H1 (cell line): ENCODE results near the gene GRHL3. TPM values are rescaled to one million over a fixed set of nuclear protein-coding genes. Genes with fewer than 3 reads are reported as not detected.

Experiments used
- CTCF ChIA-PET: fragments of 300-600 bp; sonication (Branson Sonifier 250); formaldehyde crosslinking; loops from one replicate; lab custom pipeline; 2021; ENCODE audit not compliant: partially characterized antibody; lab: Charles Lee
- POLR2A ChIA-PET: fragments of 300-600 bp; sonication (Branson Sonifier 250); formaldehyde crosslinking; loops from one replicate; lab custom pipeline; 2021; ENCODE audit warnings: inconsistent platforms; ENCODE audit not compliant: partially characterized antibody; lab: Charles Lee
- DNase-seq, 2 experiments: peaks; one replicate each; pipeline versions ENCODE4 v3.0.0 to v3.0.0-alpha.2; 2010 to 2022; ENCODE audit warnings: low spot score in 2 of 2, low read depth in 1 of 2, mixed read lengths in 1 of 2
- FAIRE-seq: peaks from 2 replicates; lab custom pipeline; 2011; peaks lifted over from hg19 to GRCh38; lab: Jason Lieb, UNC
- H2AFZ ChIP-seq: 2 replicates; pipeline ENCODE4 v1.8.1; 2012; ENCODE audit warnings: low read length, inconsistent platforms
- H2AK5ac ChIP-seq: 2 replicates; pipeline ENCODE4 v1.6.1; 2013; ENCODE audit warnings: low read depth, low read length
- H2BK120ac ChIP-seq: replicated peaks from 2 replicates; pipeline ENCODE3; 2013; ENCODE audit warnings: low read depth, low read length, inconsistent platforms
- H2BK12ac ChIP-seq: 2 replicates; pipeline ENCODE4 v1.6.1; 2013; ENCODE audit warnings: low read depth, low read length
- H2BK15ac ChIP-seq: 2 replicates; pipeline ENCODE4 v1.6.1; 2013; ENCODE audit warnings: low read length
- H2BK20ac ChIP-seq: 2 replicates; pipeline ENCODE4 v1.6.1; 2013; ENCODE audit warnings: low read length
- H2BK5ac ChIP-seq: 2 replicates; pipeline ENCODE4 v1.6.1; 2013; ENCODE audit warnings: low read depth, low read length
- H3K14ac ChIP-seq: 2 replicates; pipeline ENCODE4 v1.6.1; 2013; ENCODE audit warnings: inconsistent platforms; ENCODE audit not compliant: insufficient read length
- H3K18ac ChIP-seq: 2 replicates; pipeline ENCODE4 v1.6.1; 2013; ENCODE audit warnings: low read length; ENCODE audit errors: extremely low read depth
- H3K23ac ChIP-seq: 2 replicates; pipeline ENCODE4 v1.6.1; 2013; ENCODE audit warnings: inconsistent platforms; ENCODE audit not compliant: insufficient read length
- H3K23me2 ChIP-seq: 2 replicates; pipeline ENCODE4 v1.6.1; 2013; ENCODE audit warnings: low read depth, low read length
- H3K27ac ChIP-seq: 2 replicates; pipeline ENCODE4 v1.6.1; 2011; ENCODE audit warnings: low read depth, low read length, inconsistent platforms
- H3K27me3 ChIP-seq, 4 experiments: replicated peaks in 1 of 4; 1 replicate in 1 of 4; 2 replicates in 3 of 4; pipeline versions ENCODE4 v1.6.1 to v1.8.1; 2011 to 2013; ENCODE audit warnings: low read length in 3 of 4, mild to moderate bottlenecking in 3 of 4, inconsistent platforms in 2 of 4, mixed read lengths in 2 of 4, moderate library complexity in 1 of 4; ENCODE audit not compliant: control insufficient read depth in 3 of 4, insufficient read depth in 3 of 4; ENCODE audit errors: extremely low read depth in 1 of 4
- H3K36me3 ChIP-seq, 4 experiments: 2 replicates each; pipeline versions ENCODE4 v1.6.1 to v1.8.1; 2011 to 2013; ENCODE audit warnings: mild to moderate bottlenecking in 4 of 4, low read length in 3 of 4, moderate library complexity in 2 of 4, control low read depth in 1 of 4, inconsistent platforms in 1 of 4; ENCODE audit not compliant: insufficient read depth in 4 of 4, control insufficient read depth in 2 of 4
- H3K4ac ChIP-seq: replicated peaks from 2 replicates; pipeline ENCODE3; 2013; ENCODE audit warnings: low read length, low read depth, mixed read lengths, inconsistent platforms; ENCODE audit not compliant: insufficient read length
- H3K4me1 ChIP-seq, 4 experiments: replicated peaks in 1 of 4; 1 replicate in 1 of 4; 2 replicates in 3 of 4; pipeline versions ENCODE4 v1.6.1 to v1.8.1; 2011 to 2013; ENCODE audit warnings: low read length in 3 of 4, inconsistent platforms in 2 of 4, mixed read lengths in 1 of 4; ENCODE audit not compliant: insufficient read depth in 4 of 4, control insufficient read depth in 3 of 4
- H3K4me2 ChIP-seq, 2 experiments: 2 replicates each; pipeline versions ENCODE4 v1.6.1 to v1.8.1; 2011 to 2013; ENCODE audit warnings: low read depth in 2 of 2, low read length in 2 of 2, control low read depth in 1 of 2, inconsistent platforms in 1 of 2, mild to moderate bottlenecking in 1 of 2; ENCODE audit not compliant: insufficient read depth in 1 of 2
- H3K4me3 ChIP-seq, 4 experiments: fragments of 200-600, 300-600 bp in 1 of 4; sonication (generic), shearing (Covaris generic), sonication (Bioruptor Twin) in 1 of 4; 2 replicates each; pipeline versions ENCODE4 v1.5.1 to v1.8.1; 2011 to 2016; ENCODE audit warnings: low read length in 4 of 4, low read depth in 3 of 4, control low read depth in 2 of 4, inconsistent platforms in 2 of 4, mild to moderate bottlenecking in 2 of 4, mixed read lengths in 1 of 4, moderate library complexity in 1 of 4; ENCODE audit not compliant: insufficient read depth in 2 of 4; ENCODE audit errors: extremely low read depth in 1 of 4
- H3K56ac ChIP-seq: replicated peaks from 2 replicates; pipeline ENCODE3; 2013; ENCODE audit warnings: low read depth, mild to moderate bottlenecking, mixed read lengths, low read length, inconsistent platforms; ENCODE audit not compliant: insufficient read length
- H3K79me1 ChIP-seq: 2 replicates; pipeline ENCODE4 v1.6.1; 2013; ENCODE audit warnings: low read depth, low read length, control low read depth
- H3K79me2 ChIP-seq, 2 experiments: 2 replicates each; pipeline versions ENCODE4 v1.6.1 to v1.8.1; 2012 to 2013; ENCODE audit warnings: low read length in 2 of 2, mild to moderate bottlenecking in 2 of 2, inconsistent platforms in 1 of 2; ENCODE audit not compliant: insufficient read depth in 2 of 2, control insufficient read depth in 1 of 2
- H3K9ac ChIP-seq, 4 experiments: replicated peaks in 1 of 4; 1 replicate in 1 of 4; 2 replicates in 3 of 4; pipeline versions ENCODE4 v1.6.1 to v1.8.1; 2011 to 2013; ENCODE audit warnings: low read depth in 3 of 4, low read length in 3 of 4, control low read depth in 2 of 4, mild to moderate bottlenecking in 2 of 4, moderate library complexity in 2 of 4, inconsistent platforms in 1 of 4; ENCODE audit errors: extremely low read depth in 1 of 4
- H3K9me3 ChIP-seq, 2 experiments: 2 replicates each; pipeline versions ENCODE4 v1.6.1 to v1.8.1; 2012 to 2013; ENCODE audit warnings: mild to moderate bottlenecking in 2 of 2, moderate library complexity in 2 of 2, control low read depth in 1 of 2, inconsistent platforms in 1 of 2, low read depth in 1 of 2, low read length in 1 of 2, mixed read lengths in 1 of 2; ENCODE audit not compliant: insufficient read depth in 2 of 2
- H4K20me1 ChIP-seq, 2 experiments: replicated peaks in 1 of 2; 2 replicates each; pipeline versions ENCODE3 to v1.8.1; 2011 to 2013; ENCODE audit warnings: inconsistent platforms in 2 of 2, low read length in 2 of 2, mild to moderate bottlenecking in 1 of 2; ENCODE audit not compliant: insufficient read depth in 2 of 2, control insufficient read depth in 1 of 2
- H4K5ac ChIP-seq: 2 replicates; pipeline ENCODE4 v1.6.1; 2013; ENCODE audit warnings: low read length, low read depth, mixed read lengths, inconsistent platforms; ENCODE audit not compliant: insufficient read length
- H4K8ac ChIP-seq: 2 replicates; pipeline ENCODE4 v1.8.0; 2013; ENCODE audit warnings: mild to moderate bottlenecking, moderate library complexity, low read length, inconsistent platforms; ENCODE audit not compliant: insufficient read depth; ENCODE audit errors: extremely low read depth
- H4K91ac ChIP-seq: replicated peaks from 2 replicates; pipeline ENCODE3; 2013; ENCODE audit warnings: low read length, mixed read lengths, inconsistent platforms; ENCODE audit not compliant: insufficient read length
- BCL11A ChIP-seq, 2 experiments: IDR thresholded peaks; one replicate each; pipeline ENCODE4 v1.6.1; 2011; ENCODE audit warnings: low read depth in 2 of 2, low read length in 2 of 2, mild to moderate bottlenecking in 2 of 2
- CTCF ChIP-seq, 3 experiments: IDR thresholded peaks; 1 replicate in 2 of 3; 2 replicates in 1 of 3; pipeline versions ENCODE4 v1.5.1 to v1.6.1; 2011; ENCODE audit warnings: low read length in 3 of 3, mild to moderate bottlenecking in 3 of 3, inconsistent platforms in 2 of 3, low read depth in 1 of 3, moderate library complexity in 1 of 3; ENCODE audit not compliant: insufficient read depth in 1 of 3; ENCODE audit errors: control extremely low read depth in 1 of 3
- E2F6 ChIP-seq: IDR thresholded peaks from 2 replicates; pipeline ENCODE4 v1.6.1; 2012; ENCODE audit warnings: inconsistent platforms
- EZH2 ChIP-seq: fragments of 200-600 bp; sonication (generic); IDR thresholded peaks from 2 replicates; pipeline ENCODE4 v1.7.1; 2012; ENCODE audit warnings: low read depth, mild to moderate bottlenecking, moderate library complexity, low read length, inconsistent platforms; ENCODE audit not compliant: severe bottlenecking
- GABPA ChIP-seq: IDR thresholded peaks from 2 replicates; pipeline ENCODE4 v1.6.1; 2011; ENCODE audit warnings: mild to moderate bottlenecking, low read length, moderate library complexity, borderline replicate concordance; ENCODE audit not compliant: insufficient read depth
- KDM1A ChIP-seq: fragments of 200-600, 300-600 bp; sonication (generic); IDR thresholded peaks from 2 replicates; pipeline ENCODE4 v1.7.1; 2016; ENCODE audit warnings: mild to moderate bottlenecking, low read length, borderline replicate concordance
- MAFK ChIP-seq: IDR thresholded peaks from 2 replicates; pipeline ENCODE4 v1.6.1; 2012; ENCODE audit warnings: low read depth, mild to moderate bottlenecking, improper control_type of control experiment, low read length
- NANOG ChIP-seq: IDR thresholded peaks from 2 replicates; pipeline ENCODE4 v1.6.1; 2011; ENCODE audit warnings: low read length, low read depth, mild to moderate bottlenecking, inconsistent platforms; ENCODE audit not compliant: insufficient read depth, poor library complexity, severe bottlenecking
- SIX5 ChIP-seq: IDR thresholded peaks from 2 replicates; pipeline ENCODE4 v1.6.1; 2011; ENCODE audit warnings: mild to moderate bottlenecking, low read depth, low read length
- TBP ChIP-seq: IDR thresholded peaks from 2 replicates; pipeline ENCODE4 v1.6.1; 2011; ENCODE audit warnings: low read depth, low read length, improper control_type of control experiment
- WGBS, 2 experiments: shearing (Covaris generic) in 1 of 2; methylation state at CpG; one replicate each; pipeline versions ENCODE4 v1.1.6 to v1.1.7; 2013 to 2015; ENCODE audit warnings: low lambda C conversion rate in 2 of 2, mixed read lengths in 2 of 2, inconsistent platforms in 1 of 2, low coverage in 1 of 2, missing lambda C conversion rate in 1 of 2; ENCODE audit not compliant: insufficient replicate concordance in 2 of 2, insufficient coverage in 1 of 2, insufficient read length in 1 of 2; ENCODE audit errors: extremely low coverage in 1 of 2, missing lambda C conversion rate in 1 of 2; 5-methylcytosine and 5-hydroxymethylcytosine counted together
- polyA plus RNA-seq, 7 experiments: library from polyadenylated mRNA; depleted of rRNA in 3 of 7; stranded (reverse) in 5 of 7; unstranded in 2 of 7; fragments of >200 nt in 5 of 7; fragments of 200-250 nt in 2 of 7; gene quantifications; 1 replicate in 5 of 7; 2 replicates in 1 of 7; 4 replicates in 1 of 7; pipeline versions ENCODE4 v1.2.1 to v1.2.3, GENCODE V29; 2011 to 2013; ENCODE audit warnings: missing spikeins in 2 of 7, mixed read lengths in 2 of 7
- total RNA-seq: library from RNA; stranded (reverse); fragmentation: NEBNext Ultra II Directional; extraction: Animal tissue kit (Norgen Biotek cat#: 25700); gene quantifications from 2 replicates; pipeline ENCODE4 v1.2.1, GENCODE V29; 2021

Gene GRHL3
- total and polyA plus RNA-seq, 2 of the 8 experiments (the other 6 are each of a cell fraction or from before 2014, with no cell fraction given) = 0.80 to 1.8 TPM

GRCh38 chr1:24315391-24315790, 3.8 kb upstream of the GRHL3 start:
- Histone ChIP-seq H3K4me3 (no peak overlapping the region), H2BK120ac (no peak overlapping the region), H2BK20ac (0 out of 2 replicates have a peak overlapping the region, but pooled peaks have one; percentile 34), H3K79me2 (no peaks in the 10 kb centered on the region), H3K14ac (no peak overlapping the region), H3K27ac (no peak overlapping the region), H3K9ac (no peak overlapping the region), H2AFZ (no peak overlapping the region), H3K79me1 (no peaks in the 10 kb centered on the region), H3K23me2 (peaks cover 5% of the 10 kb centered on the region; the same call in 1 of the 2 replicates), H4K20me1 (no peaks in the 10 kb centered on the region), H3K56ac (no peak overlapping the region), H3K9me3 (no peaks in the 10 kb centered on the region), H3K4me2 (no peak overlapping the region), H2BK5ac (no peak overlapping the region), H3K27me3 (peaks cover 0 to 10% (median 8%) of the 10 kb centered on the region in 4 experiments; a peak in 6 of 7 replicates), H3K23ac (no peak overlapping the region), H3K36me3 (no peaks in the 10 kb centered on the region), H3K4ac (no peak overlapping the region), H2AK5ac (no peak overlapping the region), H3K18ac (no peak overlapping the region), H4K91ac (no peak overlapping the region), H2BK12ac (peak overlapping the region; percentile 82; the same call in 1 of the 2 replicates), H4K8ac (no peak overlapping the region; the same call in 1 of the 2 replicates), H4K5ac (no peak overlapping the region), H2BK15ac (no peak overlapping the region), H3K4me1 (peaks cover 5 to 23% (median 14%) of the 10 kb centered on the region in 4 experiments)
- FAIRE-seq (no peak), DNase-seq (no peak)
- ChIA-PET POLR2A (no interaction called here), CTCF (interaction anchor here (0.8 to 7.8 kb wide), 3 partner anchors 9 to 116 kb away, joined by 3 to 60 read pairs (median 4); no protein-coding TSS in a partner anchor)
- 74% methylated on average over 6 of the region's 6 CpGs; no CpG with 5 or more reads in 1 of the 2 experiments for WGBS, 2 experiments
- TF ChIP-seq NANOG = no peak
- no peak for TF ChIP-seq BCL11A (IDR thresholded peaks at IDR 0.05; ENCODE audit: low read depth in 2 of 2, low read length in 2 of 2)
- TF ChIP-seq CTCF (IDR thresholded peaks at IDR 0.05; ENCODE audit: control extremely low read depth in 1 of 3, insufficient read depth in 1 of 3, low read depth in 1 of 3, low read length in 3 of 3) = no peak
- no peak for TF ChIP-seq SIX5
- TF ChIP-seq KDM1A = no peak
- no peak for TF ChIP-seq MAFK
- TF ChIP-seq E2F6 = no peak
- TF ChIP-seq TBP = no peak
- no peak for TF ChIP-seq GABPA
- TF ChIP-seq EZH2 = no peak
